Measurements from ENCODE around the gene PEX14. TPM values are rescaled to one million over a fixed set of nuclear protein-coding genes. Genes with fewer than 3 reads are reported as not detected.

The PEX14 gene
- total RNA-seq, 1 experiment from 2014 or later, result 29.3 TPM

DNA sequence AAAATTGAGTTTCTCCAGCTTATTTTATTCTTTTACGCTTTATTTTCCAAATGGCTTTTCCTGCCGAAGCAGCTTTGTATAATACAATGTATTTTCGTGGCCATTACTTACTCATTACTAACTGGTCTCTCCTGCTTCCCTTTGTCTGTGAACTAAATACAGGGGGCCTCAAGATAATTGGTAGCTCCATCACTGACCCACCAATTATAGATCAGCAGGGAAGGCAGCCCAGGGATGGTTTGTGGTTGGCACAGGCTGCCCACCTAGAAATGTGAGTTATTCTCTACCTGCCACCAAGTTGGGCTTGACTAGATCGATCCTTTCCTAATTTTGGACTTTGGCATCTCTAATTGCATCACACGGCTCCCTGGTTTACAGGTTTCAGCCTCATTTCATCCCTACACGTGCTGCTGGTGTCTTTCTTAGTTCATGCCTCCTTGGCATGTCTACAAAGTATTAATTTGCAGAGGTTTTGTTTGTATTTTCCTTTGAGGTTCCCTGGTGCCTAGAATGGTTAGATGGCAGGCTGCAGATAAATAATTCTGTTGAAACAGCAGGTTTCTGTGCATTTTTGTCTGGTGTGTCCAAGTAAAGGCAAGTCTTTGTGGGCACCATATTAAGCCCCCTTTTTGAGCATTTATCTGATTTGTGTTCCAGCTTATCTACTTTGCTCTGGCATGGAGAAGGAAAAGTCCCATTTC is 35.2 kb downstream of the PEX14 start (continued):
- TF ChIP-seq, protein P1, sequence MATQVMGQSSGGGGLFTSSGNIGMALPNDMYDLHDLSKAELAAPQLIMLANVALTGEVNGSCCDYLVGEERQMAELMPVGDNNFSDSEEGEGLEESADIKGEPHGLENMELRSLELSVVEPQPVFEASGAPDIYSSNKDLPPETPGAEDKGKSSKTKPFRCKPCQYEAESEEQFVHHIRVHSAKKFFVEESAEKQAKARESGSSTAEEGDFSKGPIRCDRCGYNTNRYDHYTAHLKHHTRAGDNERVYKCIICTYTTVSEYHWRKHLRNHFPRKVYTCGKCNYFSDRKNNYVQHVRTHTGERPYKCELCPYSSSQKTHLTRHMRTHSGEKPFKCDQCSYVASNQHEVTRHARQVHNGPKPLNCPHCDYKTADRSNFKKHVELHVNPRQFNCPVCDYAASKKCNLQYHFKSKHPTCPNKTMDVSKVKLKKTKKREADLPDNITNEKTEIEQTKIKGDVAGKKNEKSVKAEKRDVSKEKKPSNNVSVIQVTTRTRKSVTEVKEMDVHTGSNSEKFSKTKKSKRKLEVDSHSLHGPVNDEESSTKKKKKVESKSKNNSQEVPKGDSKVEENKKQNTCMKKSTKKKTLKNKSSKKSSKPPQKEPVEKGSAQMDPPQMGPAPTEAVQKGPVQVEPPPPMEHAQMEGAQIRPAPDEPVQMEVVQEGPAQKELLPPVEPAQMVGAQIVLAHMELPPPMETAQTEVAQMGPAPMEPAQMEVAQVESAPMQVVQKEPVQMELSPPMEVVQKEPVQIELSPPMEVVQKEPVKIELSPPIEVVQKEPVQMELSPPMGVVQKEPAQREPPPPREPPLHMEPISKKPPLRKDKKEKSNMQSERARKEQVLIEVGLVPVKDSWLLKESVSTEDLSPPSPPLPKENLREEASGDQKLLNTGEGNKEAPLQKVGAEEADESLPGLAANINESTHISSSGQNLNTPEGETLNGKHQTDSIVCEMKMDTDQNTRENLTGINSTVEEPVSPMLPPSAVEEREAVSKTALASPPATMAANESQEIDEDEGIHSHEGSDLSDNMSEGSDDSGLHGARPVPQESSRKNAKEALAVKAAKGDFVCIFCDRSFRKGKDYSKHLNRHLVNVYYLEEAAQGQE (IDR thresholded peaks at IDR 0.05; ENCODE audit: low read depth), result no peak
- TF ChIP-seq JUND (IDR thresholded peaks at IDR 0.05) (no peak), EGR1 (IDR thresholded peaks at IDR 0.05; ENCODE audit: low read depth) (no peak), CBX3 (IDR thresholded peaks at IDR 0.05; ENCODE audit: low read depth) (no peak), SRF (IDR thresholded peaks at IDR 0.05; ENCODE audit: low read depth) (no peak), EZH2 (IDR thresholded peaks at IDR 0.05) (no peak)
- TF ChIP-seq, protein P2, sequence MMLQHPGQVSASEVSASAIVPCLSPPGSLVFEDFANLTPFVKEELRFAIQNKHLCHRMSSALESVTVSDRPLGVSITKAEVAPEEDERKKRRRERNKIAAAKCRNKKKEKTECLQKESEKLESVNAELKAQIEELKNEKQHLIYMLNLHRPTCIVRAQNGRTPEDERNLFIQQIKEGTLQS (IDR thresholded peaks at IDR 0.05), result no peak
- TF ChIP-seq, protein P3, sequence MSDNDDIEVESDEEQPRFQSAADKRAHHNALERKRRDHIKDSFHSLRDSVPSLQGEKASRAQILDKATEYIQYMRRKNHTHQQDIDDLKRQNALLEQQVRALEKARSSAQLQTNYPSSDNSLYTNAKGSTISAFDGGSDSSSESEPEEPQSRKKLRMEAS (IDR thresholded peaks at IDR 0.05), result no peak
- TF ChIP-seq, protein P4, sequence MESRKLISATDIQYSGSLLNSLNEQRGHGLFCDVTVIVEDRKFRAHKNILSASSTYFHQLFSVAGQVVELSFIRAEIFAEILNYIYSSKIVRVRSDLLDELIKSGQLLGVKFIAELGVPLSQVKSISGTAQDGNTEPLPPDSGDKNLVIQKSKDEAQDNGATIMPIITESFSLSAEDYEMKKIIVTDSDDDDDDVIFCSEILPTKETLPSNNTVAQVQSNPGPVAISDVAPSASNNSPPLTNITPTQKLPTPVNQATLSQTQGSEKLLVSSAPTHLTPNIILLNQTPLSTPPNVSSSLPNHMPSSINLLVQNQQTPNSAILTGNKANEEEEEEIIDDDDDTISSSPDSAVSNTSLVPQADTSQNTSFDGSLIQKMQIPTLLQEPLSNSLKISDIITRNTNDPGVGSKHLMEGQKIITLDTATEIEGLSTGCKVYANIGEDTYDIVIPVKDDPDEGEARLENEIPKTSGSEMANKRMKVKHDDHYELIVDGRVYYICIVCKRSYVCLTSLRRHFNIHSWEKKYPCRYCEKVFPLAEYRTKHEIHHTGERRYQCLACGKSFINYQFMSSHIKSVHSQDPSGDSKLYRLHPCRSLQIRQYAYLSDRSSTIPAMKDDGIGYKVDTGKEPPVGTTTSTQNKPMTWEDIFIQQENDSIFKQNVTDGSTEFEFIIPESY (IDR thresholded peaks at IDR 0.05; ENCODE audit: extremely low read depth, insufficient replicate concordance, low read length), result no peak
